ENCODE measurements around the gene RCOR1. TPM values are rescaled to one million over a fixed set of nuclear protein-coding genes. Genes with fewer than 3 reads are reported as not detected.

RCOR1 gene
- total and polyA plus RNA-seq, 5 donors from 2014 or later: 0.40 to 28.1 (median 0.51) TPM

DNA sequence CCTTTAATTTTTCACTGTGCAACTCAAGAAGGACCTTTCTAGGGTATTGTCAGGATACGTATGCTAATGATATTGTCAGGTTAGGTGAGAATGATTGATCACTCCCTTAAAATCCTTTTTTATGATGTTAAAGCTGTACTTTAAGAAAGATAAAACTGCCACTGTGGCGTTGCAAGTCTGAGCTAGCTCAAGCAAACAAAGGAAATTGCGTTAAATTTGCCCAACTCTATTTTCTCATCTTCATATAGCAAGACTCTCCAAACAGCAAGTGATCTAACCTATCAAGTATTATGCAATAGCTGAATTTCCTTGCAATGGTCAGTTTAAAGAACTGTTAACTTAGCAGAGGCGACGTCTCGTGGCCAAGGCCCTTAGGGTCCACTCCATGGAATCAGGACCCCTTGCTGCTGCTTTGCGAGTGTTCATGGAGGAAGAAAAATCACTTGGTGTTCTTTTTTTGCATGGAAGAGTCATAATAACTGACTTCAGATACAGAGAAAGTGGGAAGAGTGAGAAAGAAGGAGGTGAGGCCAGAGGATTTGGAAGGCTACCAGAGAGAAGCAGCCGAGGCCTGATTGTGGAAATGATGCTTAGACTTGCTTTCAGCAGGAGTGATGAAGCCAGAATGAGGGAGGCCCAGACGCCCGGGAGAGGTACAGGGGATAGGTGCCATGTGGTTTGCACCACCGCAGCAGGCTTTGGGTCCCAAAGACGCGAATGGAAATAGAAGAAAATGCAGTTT is 187.3 kb downstream of the RCOR1 start:
- peaks cover 8% of the 10 kb centered on the region for H3K36me3 Mint-ChIP-seq
- Histone ChIP-seq H3K27ac (ENCODE audit: insufficient read depth, low read length, poor library complexity, severe bottlenecking) (peak overlapping the region; percentile 84), H3K9me3 (ENCODE audit: control insufficient read depth in 2 of 2, low read length in 2 of 2) (no peaks in the 10 kb centered on the region), H3K27me3 (ENCODE audit: control insufficient read depth, insufficient read depth, low read length) (no peaks in the 10 kb centered on the region), H3K4me3 (ENCODE audit: low read depth, low read length) (peak overlapping the region; percentile 99), H3K36me3 (ENCODE audit: control insufficient read depth, insufficient read depth, low read length) (no peaks in the 10 kb centered on the region), H3K4me1 (ENCODE audit: control insufficient read depth, insufficient read depth, low read length, poor library complexity, severe bottlenecking) (peaks cover 68% of the 10 kb centered on the region)
- DNase-seq (no peak), ATAC-seq (ENCODE audit: low read depth in 2 of 2) (no peak)
- peak overlapping the region; percentile 81 to 96 (median 91) for H3K27ac Mint-ChIP-seq
- H3K4me3 Mint-ChIP-seq: peak overlapping the region; percentile 92 to 98 (median 94)
- H3K4me1 Mint-ChIP-seq: peaks cover 31 to 72% (median 53%) of the 10 kb centered on the region in 4 donors
- no peaks in the 10 kb centered on the region for H3K9me3 Mint-ChIP-seq
- H3K27me3 Mint-ChIP-seq: peaks cover 5% of the 10 kb centered on the region

Other genes starting within 250 kb of the RCOR1 start
- 21.5 TPM for gene CINP, start 229.8 kb upstream of the RCOR1 start, total RNA-seq
- gene CINP, start 229.8 kb upstream of the RCOR1 start, polyA plus RNA-seq: 10 to 100 TPM; 33.3 to 57.0 (median 42.8) TPM
- 12.7 TPM for gene TECPR2, start 229.7 kb upstream of the RCOR1 start, total RNA-seq
- gene TECPR2, start 229.7 kb upstream of the RCOR1 start, polyA plus RNA-seq: 1 to 10 TPM; 2.4 to 2.9 (median 2.7) TPM
- gene ANKRD9, start 82.9 kb upstream of the RCOR1 start, total RNA-seq: 7.1 TPM
- 1 to 10 TPM in 2 of 4 donors, under 1 TPM in 2; 0.69 to 2.3 (median 1.4) TPM for gene ANKRD9, start 82.9 kb upstream of the RCOR1 start, polyA plus RNA-seq
- gene TRAF3, start 184.8 kb downstream of the RCOR1 start, total RNA-seq: 71.2 TPM
- 10 to 100 TPM; 17.7 to 26.9 (median 20.4) TPM for gene TRAF3, start 184.8 kb downstream of the RCOR1 start, polyA plus RNA-seq